H1 (cell line): ENCODE measurements around the gene HACE1. TPM values are rescaled to one million over a fixed set of nuclear protein-coding genes. Genes with fewer than 3 reads are reported as not detected.

Source experiments
- BCL11A ChIP-seq, 2 experiments: IDR thresholded peaks; one replicate each; pipeline ENCODE4 v1.6.1; 2011; ENCODE audit warnings: low read depth in 2 of 2, low read length in 2 of 2, mild to moderate bottlenecking in 2 of 2
- MAFK ChIP-seq: IDR thresholded peaks from 2 replicates; pipeline ENCODE4 v1.6.1; 2012; ENCODE audit warnings: low read depth, mild to moderate bottlenecking, improper control_type of control experiment, low read length
- NRF1 ChIP-seq: IDR thresholded peaks from 2 replicates; pipeline ENCODE4 v1.6.1; 2011; ENCODE audit warnings: mild to moderate bottlenecking, low read depth, low read length, improper control_type of control experiment
- POLR2A ChIP-seq, 2 experiments: IDR thresholded peaks; 1 replicate in 1 of 2; 2 replicates in 1 of 2; pipeline ENCODE4 v1.6.1; 2011; ENCODE audit warnings: low read depth in 2 of 2, low read length in 2 of 2, mild to moderate bottlenecking in 2 of 2; ENCODE audit errors: control extremely low read depth in 1 of 2
- SAP30 ChIP-seq: fragments of 300-600 bp; sonication (generic); IDR thresholded peaks from 2 replicates; pipeline ENCODE4 v1.7.1; 2012; ENCODE audit warnings: low read length, moderate library complexity, mild to moderate bottlenecking, inconsistent platforms; ENCODE audit not compliant: insufficient read depth, insufficient replicate concordance
- SRF ChIP-seq: IDR thresholded peaks from 2 replicates; pipeline ENCODE4 v1.6.1; 2011; ENCODE audit warnings: mild to moderate bottlenecking, low read depth, low read length, moderate library complexity
- TAF1 ChIP-seq: IDR thresholded peaks from 2 replicates; pipeline ENCODE4 v1.6.1; 2011; ENCODE audit warnings: mild to moderate bottlenecking, low read depth, low read length
- polyA plus RNA-seq, 7 experiments: library from polyadenylated mRNA; depleted of rRNA in 3 of 7; stranded (reverse) in 5 of 7; unstranded in 2 of 7; fragments of >200 nt in 5 of 7; fragments of 200-250 nt in 2 of 7; gene quantifications; 1 replicate in 5 of 7; 2 replicates in 1 of 7; 4 replicates in 1 of 7; pipeline versions ENCODE4 v1.2.1 to v1.2.3, GENCODE V29; 2011 to 2013; ENCODE audit warnings: missing spikeins in 2 of 7, mixed read lengths in 2 of 7
- total RNA-seq: library from RNA; stranded (reverse); fragmentation: NEBNext Ultra II Directional; extraction: Animal tissue kit (Norgen Biotek cat#: 25700); gene quantifications from 2 replicates; pipeline ENCODE4 v1.2.1, GENCODE V29; 2021
- TF ChIP-seq, protein P1 (sequence below): fragments of 300-600 bp; sonication (generic); IDR thresholded peaks from 2 replicates; pipeline ENCODE4 v1.7.1; 2012; ENCODE audit warnings: low read length, moderate library complexity, mild to moderate bottlenecking, inconsistent platforms; ENCODE audit not compliant: insufficient replicate concordance
- TF ChIP-seq, protein P2 (sequence below): IDR thresholded peaks from 2 replicates; pipeline ENCODE4 v1.6.1; 2011; ENCODE audit warnings: low read depth, mild to moderate bottlenecking, low read length; ENCODE audit not compliant: insufficient read depth

Gene HACE1
- total and polyA plus RNA-seq, 2 of the 8 experiments (the other 6 are each of a cell fraction or from before 2014, with no cell fraction given): 7.1 to 21.3 TPM

DNA sequence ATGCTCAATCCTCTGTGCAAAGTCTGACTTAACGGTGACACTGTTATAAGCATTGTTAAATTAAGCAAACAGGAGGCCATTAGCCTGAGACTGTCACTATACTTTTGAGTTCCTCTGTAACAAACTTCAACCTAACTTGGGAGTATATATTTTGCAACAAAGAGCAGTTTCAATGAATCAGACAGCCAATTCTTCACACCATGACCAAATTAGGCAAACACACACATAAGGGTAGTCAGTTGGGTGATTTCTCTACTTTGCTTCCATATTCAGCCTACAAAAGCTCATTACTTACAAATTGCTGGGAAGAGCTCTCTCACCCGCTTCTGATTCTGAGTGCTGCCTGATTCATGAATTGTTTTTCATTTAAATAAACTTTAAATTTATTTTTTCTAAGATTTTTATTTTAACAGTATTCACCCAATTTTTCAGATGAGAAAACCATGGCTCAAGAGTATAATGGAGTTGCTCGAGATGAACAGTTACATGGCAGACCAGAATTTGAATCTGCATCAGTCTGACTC, 60.5 kb downstream of the HACE1 start (continued):
- TF ChIP-seq, protein P1, sequence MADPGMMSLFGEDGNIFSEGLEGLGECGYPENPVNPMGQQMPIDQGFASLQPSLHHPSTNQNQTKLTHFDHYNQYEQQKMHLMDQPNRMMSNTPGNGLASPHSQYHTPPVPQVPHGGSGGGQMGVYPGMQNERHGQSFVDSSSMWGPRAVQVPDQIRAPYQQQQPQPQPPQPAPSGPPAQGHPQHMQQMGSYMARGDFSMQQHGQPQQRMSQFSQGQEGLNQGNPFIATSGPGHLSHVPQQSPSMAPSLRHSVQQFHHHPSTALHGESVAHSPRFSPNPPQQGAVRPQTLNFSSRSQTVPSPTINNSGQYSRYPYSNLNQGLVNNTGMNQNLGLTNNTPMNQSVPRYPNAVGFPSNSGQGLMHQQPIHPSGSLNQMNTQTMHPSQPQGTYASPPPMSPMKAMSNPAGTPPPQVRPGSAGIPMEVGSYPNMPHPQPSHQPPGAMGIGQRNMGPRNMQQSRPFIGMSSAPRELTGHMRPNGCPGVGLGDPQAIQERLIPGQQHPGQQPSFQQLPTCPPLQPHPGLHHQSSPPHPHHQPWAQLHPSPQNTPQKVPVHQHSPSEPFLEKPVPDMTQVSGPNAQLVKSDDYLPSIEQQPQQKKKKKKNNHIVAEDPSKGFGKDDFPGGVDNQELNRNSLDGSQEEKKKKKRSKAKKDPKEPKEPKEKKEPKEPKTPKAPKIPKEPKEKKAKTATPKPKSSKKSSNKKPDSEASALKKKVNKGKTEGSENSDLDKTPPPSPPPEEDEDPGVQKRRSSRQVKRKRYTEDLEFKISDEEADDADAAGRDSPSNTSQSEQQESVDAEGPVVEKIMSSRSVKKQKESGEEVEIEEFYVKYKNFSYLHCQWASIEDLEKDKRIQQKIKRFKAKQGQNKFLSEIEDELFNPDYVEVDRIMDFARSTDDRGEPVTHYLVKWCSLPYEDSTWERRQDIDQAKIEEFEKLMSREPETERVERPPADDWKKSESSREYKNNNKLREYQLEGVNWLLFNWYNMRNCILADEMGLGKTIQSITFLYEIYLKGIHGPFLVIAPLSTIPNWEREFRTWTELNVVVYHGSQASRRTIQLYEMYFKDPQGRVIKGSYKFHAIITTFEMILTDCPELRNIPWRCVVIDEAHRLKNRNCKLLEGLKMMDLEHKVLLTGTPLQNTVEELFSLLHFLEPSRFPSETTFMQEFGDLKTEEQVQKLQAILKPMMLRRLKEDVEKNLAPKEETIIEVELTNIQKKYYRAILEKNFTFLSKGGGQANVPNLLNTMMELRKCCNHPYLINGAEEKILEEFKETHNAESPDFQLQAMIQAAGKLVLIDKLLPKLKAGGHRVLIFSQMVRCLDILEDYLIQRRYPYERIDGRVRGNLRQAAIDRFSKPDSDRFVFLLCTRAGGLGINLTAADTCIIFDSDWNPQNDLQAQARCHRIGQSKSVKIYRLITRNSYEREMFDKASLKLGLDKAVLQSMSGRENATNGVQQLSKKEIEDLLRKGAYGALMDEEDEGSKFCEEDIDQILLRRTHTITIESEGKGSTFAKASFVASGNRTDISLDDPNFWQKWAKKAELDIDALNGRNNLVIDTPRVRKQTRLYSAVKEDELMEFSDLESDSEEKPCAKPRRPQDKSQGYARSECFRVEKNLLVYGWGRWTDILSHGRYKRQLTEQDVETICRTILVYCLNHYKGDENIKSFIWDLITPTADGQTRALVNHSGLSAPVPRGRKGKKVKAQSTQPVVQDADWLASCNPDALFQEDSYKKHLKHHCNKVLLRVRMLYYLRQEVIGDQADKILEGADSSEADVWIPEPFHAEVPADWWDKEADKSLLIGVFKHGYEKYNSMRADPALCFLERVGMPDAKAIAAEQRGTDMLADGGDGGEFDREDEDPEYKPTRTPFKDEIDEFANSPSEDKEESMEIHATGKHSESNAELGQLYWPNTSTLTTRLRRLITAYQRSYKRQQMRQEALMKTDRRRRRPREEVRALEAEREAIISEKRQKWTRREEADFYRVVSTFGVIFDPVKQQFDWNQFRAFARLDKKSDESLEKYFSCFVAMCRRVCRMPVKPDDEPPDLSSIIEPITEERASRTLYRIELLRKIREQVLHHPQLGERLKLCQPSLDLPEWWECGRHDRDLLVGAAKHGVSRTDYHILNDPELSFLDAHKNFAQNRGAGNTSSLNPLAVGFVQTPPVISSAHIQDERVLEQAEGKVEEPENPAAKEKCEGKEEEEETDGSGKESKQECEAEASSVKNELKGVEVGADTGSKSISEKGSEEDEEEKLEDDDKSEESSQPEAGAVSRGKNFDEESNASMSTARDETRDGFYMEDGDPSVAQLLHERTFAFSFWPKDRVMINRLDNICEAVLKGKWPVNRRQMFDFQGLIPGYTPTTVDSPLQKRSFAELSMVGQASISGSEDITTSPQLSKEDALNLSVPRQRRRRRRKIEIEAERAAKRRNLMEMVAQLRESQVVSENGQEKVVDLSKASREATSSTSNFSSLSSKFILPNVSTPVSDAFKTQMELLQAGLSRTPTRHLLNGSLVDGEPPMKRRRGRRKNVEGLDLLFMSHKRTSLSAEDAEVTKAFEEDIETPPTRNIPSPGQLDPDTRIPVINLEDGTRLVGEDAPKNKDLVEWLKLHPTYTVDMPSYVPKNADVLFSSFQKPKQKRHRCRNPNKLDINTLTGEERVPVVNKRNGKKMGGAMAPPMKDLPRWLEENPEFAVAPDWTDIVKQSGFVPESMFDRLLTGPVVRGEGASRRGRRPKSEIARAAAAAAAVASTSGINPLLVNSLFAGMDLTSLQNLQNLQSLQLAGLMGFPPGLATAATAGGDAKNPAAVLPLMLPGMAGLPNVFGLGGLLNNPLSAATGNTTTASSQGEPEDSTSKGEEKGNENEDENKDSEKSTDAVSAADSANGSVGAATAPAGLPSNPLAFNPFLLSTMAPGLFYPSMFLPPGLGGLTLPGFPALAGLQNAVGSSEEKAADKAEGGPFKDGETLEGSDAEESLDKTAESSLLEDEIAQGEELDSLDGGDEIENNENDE: no peak
- TF ChIP-seq POLR2A (IDR thresholded peaks at IDR 0.05; ENCODE audit: control extremely low read depth in 1 of 2, low read depth in 2 of 2, low read length in 2 of 2): no peak
- no peak for TF ChIP-seq BCL11A (IDR thresholded peaks at IDR 0.05; ENCODE audit: low read depth in 2 of 2, low read length in 2 of 2)
- TF ChIP-seq, protein P2, sequence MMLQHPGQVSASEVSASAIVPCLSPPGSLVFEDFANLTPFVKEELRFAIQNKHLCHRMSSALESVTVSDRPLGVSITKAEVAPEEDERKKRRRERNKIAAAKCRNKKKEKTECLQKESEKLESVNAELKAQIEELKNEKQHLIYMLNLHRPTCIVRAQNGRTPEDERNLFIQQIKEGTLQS: no peak
- no peak for TF ChIP-seq SRF
- TF ChIP-seq NRF1: no peak
- no peak for TF ChIP-seq MAFK
- no peak for TF ChIP-seq SAP30
- TF ChIP-seq TAF1: no peak
